CD4-positive, alpha-beta T cell treated with Interleukin-12 subunit alpha and Interleukin-12 subunit beta, for 1 hour (primary cell): Measurements from ENCODE around the gene PLB1.
"Not testable (repeated sequence)": the region's sequence is repeated elsewhere in the genome, so short reads cannot be mapped to it uniquely, and the experiment has no call there.

Experiments used
- DNase-seq: peaks from one replicate; pipeline ENCODE4 v3.0.0-alpha.2; 2020

The PLB1 gene

DNA sequence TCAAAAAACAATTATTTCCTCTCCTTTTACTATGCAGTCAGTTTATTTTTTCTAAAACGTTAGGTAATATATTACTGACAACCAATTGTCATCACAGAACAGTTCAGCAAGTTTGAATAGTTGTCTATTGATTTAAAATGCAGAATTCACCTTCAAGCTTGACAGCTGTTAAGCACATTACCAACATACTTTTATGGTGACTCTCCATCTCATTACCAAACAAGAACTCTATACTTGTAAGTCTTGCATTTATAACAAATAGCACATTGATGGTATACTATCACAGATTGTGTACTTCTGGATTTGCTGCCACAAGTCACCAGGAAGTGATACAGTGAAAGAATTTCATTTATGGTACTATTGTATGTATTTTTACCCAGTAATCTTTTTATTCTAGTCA lies 156.4 kb downstream of the PLB1 start:
- DNase-seq = no peak

DNA sequence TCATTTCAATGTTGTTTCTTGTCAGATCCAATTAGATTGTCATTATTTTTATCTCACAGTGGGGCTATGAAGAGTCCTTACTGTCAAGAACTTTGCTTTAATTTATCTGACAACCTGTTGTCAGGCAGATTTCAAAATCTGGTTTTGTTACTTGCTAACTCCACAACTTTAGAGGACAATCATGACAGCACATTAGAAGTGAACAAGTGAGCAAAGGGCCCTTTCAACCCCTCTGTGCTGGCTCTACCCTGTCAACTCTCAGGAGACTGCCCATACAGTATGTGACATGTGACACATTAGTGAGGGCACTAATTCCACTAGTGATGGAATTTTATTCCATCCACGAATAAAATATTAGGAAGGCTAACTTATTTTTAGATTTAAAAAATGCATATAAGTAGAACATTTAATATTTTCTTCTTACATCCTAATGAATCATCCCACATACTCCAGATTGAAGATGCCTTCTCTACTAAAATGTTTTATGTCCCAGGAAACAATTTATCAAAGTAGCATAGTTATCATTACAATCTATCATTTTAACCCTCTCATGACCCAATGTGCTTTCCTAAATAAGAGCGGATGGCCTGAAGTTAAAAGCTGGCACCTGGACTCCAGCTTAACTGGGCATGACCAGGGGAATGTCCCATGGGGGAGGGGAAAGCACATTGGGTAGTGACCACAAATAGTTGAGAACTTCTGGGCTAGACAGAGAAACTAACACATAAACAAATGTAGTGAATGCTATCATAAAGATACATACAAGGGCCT lies 158.2 kb downstream of the PLB1 start:
- DNase-seq = no peak

DNA sequence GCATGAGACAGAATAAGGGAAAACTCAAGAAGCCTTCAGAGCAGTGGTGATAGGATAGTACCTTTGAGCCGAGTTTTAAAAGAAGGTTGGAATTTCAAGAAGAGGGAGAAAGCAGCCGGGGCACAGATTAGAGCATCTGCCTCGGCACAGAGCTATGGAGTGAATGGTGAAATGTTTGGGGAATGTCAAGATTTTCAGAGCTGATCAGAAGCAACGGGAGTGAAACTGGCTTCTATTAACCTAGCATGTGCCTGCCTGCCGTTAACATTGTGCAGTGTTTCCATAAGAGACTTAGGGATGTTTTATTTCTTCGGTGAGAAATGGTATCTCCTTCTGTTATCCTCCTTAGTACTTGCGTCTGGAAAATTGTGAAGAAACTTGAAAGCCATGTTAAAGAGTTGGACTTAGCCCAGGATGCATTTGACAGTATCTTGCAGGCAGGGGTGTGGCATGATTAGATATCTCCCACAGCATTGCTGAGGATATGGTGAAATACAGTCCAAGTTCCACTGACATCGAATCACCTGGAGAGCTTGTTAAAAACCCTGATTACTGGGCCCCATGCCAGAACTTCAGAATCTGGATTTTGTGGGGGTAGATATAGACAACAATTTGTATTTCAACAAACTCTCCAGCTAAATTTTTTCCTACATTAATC lies 158.9 kb downstream of the PLB1 start:
- no peak for DNase-seq

DNA sequence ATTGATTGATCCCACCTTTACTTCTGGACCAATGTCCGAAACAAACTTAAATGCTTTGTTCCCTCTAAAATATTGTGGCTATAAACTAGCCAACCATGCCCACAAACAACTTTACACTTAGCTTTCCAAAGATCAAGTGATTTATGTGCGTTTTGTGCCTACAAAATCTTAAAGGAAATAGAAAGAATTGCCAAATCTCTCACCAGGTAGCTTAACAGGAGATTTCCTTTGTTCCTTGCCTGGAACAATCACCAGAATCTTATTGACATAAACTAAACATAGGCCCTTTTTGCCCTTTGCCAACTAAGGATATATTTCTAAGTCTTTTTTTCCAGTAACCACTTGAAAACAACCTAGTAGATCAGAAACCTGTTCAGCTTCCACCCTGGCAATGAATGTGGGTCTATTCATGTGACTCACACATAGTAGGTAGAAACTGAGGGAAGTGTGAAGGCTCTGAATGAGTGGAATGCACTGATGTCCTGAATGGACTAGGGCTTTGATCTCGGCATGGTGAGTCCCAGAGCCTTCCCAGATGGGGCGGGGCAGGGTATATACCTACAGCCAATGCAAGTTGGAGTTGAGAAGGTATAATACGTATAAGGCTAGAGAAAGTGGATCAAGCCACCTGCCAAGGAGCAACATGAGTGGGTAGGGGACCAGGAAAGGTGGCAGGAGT lies 161.2 kb downstream of the PLB1 start:
- no peak for DNase-seq

DNA sequence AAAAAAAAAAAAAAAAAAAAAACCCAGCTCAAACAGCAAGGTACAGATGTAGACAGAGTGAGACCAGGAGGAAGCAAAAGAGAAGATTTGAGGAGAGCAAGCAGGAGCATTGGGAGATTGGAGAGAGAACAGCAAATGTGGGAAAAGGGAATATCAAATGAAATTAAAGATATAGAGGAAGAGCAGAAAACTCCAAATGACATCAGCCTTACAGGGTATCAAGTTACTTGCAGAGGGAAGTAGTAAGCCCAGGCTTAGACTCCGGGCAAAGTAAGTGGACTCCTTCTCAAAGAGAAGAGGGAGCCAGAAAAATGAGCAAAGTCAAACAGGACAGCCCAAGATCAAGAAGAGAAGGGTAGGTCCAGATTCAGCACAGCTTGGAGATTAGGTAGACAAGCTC lies 162.5 kb downstream of the PLB1 start:
- no peak for DNase-seq

DNA sequence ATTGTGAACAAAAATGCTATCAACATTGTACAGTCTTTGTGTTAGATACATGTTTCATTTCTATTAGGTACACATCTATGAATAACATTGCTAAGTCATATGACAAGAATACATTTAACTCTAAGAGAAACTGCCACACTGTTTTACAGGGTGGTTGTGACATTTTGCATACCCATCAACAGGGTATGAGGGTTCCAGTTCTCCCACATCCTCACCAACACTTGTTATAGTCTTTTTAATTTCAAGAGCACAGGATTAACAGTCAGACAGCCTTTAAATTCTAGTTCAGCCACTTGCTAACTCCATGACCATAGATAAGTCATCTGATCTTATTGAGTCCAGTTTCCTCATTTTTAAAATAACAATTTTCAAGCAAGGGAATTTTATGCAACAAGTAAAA lies 163.3 kb downstream of the PLB1 start:
- DNase-seq = no peak

DNA sequence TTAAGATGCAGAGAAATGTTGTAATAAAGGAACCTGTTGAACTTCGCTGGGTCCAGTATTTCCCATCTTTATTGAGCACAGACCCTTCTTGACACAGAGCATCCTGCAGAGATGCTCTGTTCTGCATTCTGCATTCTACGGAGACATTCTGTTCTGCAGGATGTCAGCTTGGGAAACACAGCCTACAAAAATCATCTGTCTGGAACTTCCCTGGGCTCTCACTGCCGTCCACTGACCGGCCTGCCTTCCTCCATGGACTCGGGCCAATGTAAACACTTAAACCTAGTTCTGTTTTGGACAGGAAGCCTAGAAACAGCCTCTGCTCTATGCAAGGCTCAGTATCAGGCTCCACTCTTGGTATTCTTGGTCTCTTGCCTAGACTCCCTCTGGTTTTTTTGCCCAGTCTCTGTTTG lies 165.7 kb downstream of the PLB1 start:
- DNase-seq = no peak

DNA sequence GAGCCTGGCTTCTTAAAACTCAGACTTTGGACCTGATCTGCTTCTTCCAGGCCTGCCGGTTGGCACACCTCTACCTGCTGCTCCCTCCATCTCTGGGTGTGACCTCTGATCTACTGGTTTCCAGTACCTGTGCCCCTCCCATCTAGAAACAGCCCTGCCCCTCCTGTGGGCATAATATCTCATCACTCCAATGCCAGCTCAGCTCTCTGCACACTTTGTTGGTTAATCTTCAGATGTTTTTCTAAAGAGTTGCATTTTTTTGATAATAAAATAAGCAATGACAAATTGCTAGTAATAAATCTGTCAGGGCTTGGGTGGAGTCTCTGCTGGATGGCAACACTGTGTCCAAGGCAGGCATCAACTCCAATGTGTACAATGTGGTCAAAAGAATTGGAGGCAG lies 166.2 kb downstream of the PLB1 start:
- no peak for DNase-seq

DNA sequence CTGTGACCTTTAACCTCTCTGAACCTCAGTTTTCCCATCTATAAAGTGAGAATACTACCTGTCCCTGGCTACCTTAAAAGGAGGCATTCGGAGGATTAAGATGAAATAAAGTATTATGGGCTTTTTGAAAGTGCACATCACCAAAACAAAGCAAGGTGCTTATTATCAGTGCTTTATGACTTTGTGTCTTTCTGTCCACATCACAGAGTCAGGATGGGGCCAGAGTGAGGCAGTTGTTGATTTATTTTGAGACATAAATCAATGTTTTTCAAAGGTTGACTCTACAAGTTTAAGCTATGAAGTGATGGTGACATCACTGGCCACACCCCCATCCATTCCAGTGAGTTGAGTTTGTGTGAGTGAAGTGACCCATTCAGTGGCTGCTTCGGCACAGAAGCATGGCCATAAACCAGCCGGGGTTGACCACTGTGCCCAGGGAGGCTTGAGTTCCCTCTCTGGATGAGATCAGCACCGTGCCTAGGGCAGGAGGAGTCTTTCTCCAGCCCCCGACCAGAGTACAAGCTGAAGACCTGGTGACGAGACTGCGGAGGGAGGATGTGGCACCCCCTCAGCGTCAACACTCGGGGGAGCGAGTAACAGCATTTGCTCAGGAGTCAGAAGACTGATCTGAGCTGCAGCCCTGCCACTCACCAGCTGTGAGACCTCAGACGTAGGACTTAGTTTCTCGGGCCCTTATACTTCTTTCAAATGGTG lies 166.8 kb downstream of the PLB1 start:
- no peak for DNase-seq

DNA sequence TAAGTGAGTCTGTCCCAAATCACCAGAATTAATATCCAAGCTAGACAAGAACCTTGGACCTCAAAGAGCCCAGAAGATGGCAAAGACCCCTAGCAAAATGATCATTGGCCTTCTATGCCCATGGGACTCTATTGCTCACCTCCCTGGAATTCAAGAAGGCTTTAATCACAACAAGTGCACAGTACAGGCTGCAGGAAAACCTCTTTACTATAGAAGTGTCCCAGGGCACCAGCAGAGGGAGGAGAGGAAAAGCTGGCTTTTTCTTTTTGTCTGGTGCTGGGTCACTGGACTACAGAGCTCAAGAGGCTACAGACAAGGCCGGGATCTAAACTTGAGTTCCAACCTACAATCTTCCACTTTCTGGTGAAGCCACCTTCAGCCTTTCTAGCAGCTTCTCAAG lies 167.5 kb downstream of the PLB1 start:
- DNase-seq = no peak

DNA sequence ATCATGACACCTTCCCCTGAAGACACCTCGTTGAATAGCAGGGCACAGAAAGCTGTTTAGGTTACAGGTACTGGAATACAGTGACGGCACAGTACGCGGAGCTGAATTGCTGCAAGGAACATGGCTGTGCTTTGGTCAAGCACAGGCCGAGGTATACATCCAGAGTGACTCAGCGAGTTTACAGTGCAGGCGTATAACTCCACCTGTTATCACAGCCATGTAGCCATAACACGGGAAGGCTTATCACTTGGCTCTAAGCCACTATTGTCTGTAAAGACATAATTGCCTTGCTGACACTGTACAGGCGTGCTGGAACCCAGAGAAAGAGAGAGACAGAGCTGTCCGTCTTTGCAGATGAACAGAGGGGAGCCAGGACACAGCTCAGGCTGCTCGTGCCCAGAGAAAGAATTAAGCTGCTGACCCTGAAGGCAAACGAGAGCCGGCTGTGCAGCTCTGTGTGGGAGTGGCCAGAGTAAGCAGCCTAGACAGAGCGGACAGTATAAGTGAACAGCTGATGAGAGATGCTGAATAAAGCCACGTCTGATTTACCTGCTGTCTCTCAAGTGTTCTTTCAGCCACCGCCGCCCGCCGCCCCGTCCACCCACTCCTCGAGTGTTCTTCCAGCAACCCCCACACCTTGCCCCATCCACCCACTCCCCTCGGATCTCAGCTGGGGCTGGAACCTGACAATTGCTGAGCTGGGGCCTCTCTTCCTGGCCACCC lies 168.4 kb downstream of the PLB1 start:
- DNase-seq = no peak

DNA sequence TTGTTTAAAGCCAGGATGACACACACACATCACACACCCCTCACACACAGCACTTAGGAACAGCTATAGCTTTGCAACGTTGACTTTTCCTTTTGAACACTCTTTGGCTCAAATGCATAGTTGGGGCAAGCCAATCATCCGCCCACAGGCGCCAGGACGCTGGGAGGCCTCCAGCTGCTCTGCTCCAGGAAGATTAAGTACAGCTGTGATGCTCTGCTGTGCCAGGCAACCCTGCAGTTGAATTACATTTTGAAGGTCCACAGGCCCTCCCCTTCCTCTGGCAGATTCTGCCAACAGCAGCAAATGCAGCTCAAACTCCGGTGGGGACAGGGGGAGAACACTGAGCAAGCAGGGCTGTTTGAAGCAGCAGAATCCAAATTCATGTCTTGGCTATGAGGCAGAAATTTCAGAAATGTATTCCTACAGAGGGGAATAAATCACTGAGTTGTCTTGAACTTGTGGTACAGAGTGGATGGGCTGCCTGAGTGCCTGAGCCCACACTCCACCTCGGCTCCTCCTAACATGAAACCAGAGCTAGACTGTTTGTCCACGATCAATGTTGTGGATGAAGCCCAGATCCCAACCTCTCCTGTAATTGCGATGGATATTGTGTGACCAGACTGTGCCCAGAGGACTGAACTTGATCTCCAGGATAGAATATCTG lies 169.3 kb downstream of the PLB1 start:
- no peak for DNase-seq

DNA sequence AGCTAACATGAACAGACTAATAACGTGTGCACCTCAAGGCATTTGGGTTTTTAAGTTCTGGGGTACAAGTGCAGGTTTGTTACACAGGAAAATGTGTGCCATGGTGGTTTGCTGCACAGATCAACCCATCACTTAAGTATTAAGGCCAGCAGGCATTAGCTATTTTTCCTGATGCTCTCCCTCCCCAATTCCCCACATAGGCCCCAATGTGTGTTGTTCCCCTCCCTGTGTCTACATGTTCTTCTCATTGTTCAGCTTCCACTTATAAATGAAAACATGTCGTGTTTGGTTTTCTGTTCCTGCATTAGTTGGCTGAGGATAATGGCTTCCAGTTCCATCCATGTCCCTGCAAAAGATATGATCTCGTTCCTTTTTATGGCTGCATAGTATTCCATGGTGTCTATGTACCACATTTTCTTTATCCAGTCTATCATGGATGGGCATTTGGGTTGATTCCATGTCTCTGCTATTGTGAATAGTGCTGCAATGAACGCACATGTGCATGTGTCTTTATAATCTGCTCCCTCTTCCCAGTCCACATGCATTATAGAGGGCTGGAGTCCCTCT lies 170.0 kb downstream of the PLB1 start:
- not testable (repeated sequence) for DNase-seq

DNA sequence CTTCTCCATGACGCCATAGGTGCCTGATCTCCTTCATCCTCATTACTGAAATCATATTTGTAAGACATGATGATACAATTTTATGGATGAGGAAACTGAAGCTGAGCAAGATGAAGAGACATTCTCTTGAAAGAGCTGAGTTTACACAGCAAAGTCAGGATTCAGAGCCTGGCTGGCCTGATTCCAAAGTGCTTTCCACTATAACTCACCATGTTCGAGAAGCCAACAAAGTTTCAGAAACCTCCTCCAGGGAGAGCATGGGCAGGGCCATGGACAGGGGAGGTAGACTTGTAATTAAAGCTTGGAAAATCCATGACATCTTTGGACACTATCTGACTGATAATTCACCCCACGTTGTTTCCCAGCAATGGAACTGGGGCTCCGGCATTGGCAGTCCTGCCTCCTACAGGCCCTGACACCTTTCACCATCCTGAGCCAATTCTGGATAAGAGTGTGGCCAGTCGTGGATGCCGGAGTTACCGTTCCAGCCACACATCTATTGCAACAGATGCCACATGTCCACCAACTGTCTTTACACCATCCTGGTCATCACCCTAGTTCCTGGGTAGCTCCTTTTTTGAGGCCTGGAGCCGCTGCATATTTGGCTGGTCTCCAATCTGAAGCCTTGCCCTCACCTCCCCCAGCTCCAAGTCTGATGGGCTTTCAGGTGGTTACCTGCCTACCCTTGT lies 170.8 kb downstream of the PLB1 start:
- DNase-seq = no peak

DNA sequence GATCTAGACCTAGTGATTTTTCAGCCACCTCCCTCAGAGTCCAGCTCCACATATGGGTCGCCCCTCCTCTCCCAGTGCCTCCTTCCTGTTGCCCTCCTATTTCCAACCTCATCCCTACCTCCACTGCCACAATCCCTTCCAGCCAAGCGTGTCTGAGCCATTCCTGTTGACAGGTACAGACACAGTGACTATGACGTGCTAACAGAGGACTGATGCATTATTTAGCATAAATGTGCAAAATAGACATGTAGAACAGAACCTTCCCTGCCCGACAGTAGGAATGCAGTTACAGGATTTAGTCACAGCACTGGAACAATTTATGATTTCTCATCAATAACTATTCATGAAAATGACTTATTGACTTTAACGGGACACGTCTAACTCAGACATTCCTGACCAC lies 171.4 kb downstream of the PLB1 start:
- no peak for DNase-seq

DNA sequence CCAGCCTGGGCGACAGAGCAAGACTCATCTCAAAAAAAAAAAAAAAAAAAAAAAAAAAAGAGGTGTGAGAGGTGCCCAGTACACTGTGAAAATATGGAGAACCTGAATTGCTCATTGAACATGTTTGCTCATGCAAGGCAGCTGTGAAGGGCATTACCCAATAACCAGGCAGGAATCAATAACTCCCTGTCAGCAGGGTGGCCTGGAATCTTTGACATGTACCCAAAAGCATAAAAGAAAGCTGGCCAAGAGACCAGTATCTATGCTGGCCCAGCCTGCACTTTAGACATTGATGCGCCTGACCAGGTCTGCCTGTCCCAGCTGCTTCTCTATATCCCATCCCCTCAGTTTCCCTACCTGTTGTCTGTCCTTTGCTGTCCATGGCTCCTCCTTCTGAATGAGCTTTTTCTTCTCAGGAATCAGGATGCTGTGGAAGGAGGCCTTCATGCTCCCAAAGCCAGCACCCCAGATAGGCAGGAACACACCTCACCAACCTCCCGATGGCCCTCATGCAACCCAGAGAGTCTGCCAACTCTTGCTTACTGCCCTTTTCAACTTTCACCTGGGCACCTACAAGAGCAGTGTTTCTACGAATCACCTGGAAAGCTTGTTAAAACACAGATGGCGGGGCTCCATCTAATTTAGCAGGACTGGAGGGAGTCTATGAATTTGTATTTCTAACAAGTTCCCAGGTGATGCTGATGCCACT lies 172.4 kb downstream of the PLB1 start:
- no peak for DNase-seq

DNA sequence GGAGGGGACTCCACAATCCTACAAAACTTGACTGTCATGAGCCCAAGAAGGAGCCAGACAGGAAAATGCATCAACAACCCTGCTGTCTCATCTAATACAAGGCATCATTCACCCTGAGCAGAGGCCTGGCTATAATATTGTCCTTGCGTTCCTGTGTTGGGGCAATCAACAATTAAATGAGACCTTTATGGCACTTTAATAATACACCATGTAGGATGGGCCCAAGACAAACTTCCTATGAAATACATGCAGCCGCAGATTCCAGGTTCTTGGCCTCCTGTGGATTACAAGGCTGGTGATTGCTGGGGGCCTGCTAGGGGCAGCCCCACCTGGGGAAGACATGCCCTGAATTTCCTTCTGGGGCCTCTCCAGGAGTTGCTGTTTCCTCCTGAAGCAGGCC lies 173.0 kb downstream of the PLB1 start:
- no peak for DNase-seq

DNA sequence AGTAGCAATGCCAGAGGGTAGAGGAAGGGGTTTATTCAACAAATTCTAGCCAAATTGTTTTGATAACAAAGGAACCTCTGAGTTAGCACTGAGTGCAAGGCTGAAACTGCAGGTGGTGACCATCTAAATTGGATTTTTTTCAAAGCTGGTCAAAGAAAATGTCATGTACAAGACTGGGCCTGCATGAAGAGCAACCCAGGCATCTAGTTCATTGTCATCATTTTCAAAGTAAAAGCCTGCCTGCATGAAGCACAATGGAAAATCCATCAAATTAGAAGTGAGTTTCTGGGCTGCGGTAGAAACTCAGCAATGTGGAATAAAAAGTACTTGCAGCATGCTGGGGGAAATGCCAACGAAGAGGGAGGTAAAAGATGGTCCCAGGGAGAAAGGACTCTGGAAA lies 175.0 kb downstream of the PLB1 start:
- no peak for DNase-seq

DNA sequence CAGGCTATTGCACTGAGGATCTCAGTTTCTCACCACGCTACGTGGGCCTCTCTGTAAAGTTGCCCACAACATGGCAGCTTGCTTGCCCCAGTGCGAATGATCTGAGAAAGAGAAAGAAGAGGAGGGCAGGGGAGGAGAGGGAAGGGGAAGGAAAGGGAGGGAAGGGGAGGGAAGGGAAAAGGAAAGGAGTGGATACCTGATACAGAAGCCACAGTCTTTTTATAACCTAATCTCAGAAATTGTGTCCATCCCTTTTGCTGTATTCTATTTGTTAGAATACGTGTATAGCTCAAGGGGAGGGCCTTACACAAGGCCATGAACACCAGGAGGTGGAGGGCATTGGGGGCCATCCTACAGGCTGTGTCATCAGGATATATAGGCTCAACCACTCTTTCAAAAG lies 177.5 kb downstream of the PLB1 start:
- no peak for DNase-seq

DNA sequence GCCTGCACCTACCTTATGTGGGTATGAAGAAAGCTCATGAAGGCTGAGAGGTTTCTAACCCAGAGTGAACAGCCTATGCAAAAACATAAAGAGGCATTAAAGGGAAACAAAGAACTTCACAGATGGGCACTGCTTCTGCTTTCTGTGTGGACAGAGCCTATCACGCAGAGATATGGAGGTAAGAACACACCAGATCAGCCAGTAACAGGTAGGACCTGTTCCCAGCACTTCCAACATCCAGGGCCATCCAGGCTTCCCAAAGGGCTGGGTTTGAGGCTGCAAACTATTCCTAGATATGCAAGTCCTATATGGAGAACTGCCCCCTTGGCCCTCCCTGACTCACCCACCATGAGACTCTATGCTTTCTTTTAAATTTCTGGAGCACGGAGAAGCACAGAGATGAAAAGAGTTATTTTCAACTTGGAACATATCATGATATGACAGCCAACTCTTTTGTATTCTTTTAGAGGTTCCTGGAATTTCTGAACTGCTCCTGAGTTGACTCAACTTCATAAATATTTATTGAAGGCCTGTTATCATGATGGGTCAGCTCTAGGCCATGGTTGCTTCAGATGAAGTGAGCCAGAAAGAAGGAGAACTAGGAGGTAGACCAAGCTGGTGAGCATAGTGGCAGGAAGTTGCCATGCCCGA lies 178.3 kb downstream of the PLB1 start:
- DNase-seq = no peak
